Mucosa of gallbladder (tissue), 1 donor: ENCODE results near the gene NEK1. TPM values are rescaled to one million over a fixed set of nuclear protein-coding genes. Genes with fewer than 3 reads are reported as not detected.

Source experiments
- DNase-seq: peaks from one replicate; pipeline ENCODE4 v3.0.0-alpha.2; 2020; ENCODE audit warnings: low spot score
- total RNA-seq: library from RNA; stranded (reverse); gene quantifications from one replicate; pipeline ENCODE4 v1.2.1, GENCODE V29; 2021
- donor health status: DM: no; HTN: no; CAD: no.

Gene NEK1
- total RNA-seq, 1 donor from 2014 or later, result 13.8 TPM

DNA sequence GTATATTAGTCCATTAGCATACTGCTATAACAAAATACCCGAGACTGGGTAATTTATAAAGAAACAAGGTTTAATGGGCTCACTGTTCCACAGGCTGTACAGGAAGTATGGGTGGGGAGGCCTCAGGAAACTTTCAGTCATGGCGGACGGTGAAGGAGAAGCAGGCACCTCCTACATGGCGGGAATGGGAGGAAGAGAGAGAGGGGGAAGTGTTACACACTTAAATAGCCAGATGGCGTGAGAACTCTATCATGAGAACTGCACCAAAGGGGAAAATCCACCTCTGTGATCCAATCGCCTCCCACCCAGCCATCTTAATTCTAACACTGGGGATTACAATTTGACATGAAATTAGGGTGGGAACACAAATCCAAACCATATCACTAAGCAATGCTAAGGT, 242.7 kb downstream of the NEK1 start:
- no peak for DNase-seq

DNA sequence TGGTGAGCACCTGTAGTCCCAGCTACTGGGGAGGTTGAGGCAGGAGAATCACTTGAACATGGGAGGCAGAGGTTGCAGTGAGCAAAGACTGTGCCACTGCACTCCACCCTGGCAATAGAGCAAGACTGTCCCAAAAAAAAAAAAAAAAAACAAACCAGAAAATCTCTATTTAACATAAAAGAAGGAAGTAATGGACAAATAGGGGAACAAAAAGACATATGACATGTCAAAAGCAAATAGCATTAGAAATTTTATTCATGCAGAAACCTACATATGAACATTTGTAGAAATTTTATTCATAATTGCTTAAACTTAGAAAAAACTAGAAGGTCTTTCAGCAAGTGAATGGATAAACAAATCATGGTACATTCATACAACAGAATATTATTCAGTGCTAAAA, 244.6 kb downstream of the NEK1 start:
- DNase-seq, result no peak

DNA sequence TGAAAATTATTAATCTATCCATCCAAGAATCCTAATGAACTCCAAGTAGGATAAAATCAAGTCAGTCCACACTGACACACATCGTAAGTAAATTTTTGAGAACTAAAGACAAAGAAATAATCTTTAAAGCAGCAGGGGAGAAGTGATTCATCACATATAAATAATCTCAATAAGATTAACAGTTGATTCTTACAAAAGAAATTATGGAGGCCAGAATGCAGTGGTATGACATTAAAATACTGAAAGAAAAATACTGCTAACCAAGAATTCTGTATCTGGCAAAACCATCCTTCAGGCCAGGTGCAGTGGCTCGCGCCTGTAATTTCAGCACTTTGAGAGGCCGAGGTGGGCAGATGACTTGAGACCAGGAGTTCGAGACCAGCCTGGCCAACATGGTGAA, 245.6 kb downstream of the NEK1 start:
- DNase-seq, result no peak

DNA sequence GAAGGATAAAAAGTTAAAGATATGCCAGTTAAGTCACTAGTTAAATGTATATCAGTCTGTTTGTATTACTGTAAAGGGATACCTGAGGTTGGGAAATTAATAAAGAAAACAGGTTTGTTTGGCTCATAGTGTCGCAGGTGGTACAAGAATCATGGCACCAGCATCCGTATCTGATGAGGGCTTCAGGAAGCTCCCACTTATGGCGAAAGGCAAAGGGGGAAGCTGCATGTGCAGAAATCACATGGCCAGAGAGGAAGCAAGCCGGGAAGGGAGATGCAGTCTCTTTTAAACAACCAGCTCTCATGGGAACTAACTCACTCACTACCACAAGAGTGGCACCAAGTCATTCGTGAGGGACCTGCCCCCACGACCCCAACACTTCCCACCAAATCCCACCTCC, 249.8 kb downstream of the NEK1 start:
- DNase-seq, result no peak

DNA sequence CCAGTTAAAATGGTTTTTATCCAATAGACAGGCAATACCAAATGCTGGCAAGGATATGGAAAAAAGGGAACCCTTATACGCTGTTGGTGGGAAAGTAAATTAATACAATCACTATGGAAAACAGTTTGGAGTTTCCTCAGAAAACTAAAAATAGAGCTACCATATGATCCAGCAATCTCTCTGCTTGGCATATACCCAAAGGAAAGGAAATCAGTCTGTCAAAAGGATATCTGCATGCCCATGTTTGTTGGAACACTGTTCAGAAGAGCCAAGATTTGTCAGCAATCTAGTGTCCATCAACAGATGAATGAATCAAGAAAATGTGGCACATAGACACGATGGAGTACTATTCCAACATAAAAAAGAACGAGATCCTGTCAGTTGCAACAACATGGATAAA, 250.6 kb downstream of the NEK1 start:
- DNase-seq, result no peak

DNA sequence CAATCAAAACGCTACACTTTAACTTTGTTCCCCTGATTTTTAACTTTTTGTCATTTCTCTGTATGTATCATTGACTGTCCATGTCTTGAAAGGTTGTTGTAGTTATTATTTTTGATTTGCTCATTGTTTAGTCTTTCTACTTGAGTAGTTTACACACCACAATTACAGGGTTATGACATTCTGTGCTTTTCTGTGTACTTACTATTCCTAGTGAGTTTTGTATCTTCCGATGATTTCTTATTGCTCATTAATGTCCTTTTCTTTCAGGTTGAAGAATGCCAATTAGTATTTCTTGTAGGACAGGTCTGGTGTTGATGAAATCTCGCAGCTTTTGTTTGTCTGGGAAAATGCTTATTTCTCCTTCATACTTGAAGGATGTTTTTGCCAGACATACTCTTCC, 252.4 kb downstream of the NEK1 start:
- DNase-seq, result no peak

DNA sequence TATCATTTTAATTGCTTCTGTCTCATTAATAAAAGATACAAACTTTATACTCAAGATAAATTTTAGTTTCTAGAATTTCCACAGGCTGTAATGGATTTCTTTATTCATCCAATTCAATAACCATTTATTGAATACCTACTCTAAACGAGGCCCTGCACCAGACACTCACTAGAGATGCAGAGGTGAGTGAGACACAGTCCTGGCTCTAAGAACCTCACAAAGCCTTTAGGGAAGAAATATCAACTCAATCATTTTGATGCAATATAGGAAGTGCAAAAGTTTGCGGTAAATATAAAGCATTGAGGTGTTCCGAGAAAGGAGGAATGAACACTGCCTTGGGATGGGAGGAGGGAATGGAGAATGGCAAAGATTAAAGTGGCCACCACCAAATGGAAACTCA, 260.0 kb downstream of the NEK1 start:
- no peak for DNase-seq

GRCh38 chr4:169351872-169352271, 260.5 kb downstream of the NEK1 start:
- DNase-seq, result peak; percentile 49

- DNase-seq, result no peak
Measured at GRCh38 chr4:169348541-169348940, 263.8 kb downstream of the NEK1 start.

DNA sequence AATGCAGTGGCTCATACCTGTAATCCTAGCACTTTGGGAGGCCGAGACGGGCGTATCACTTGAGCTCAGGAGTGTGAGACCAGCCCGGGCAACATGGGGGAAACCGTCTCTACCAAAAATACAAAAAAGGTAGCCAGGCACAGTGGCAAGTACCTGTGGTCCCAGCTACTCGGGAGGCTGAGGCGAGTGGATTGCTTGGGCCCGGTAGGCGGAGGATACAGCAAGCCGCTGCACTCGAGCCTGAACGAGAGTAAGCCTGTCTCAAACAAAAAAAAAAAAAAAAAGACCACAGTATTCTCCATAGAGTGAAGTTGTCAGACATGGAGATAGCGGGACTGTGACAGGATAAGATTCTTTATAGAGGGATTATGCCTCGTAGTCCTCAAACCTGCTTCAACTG, 265.5 kb downstream of the NEK1 start:
- DNase-seq, result no peak

GRCh38 chr4:169345316-169345721, 267.1 kb downstream of the NEK1 start:
- DNase-seq, result no peak

Other genes starting within 250 kb of the NEK1 start
- gene CLCN3, start 8.0 kb upstream of the NEK1 start, total RNA-seq, result 95.8 TPM
- 16.2 TPM for gene HPF1, start 145.4 kb upstream of the NEK1 start, total RNA-seq